Measurements from ENCODE around the gene HDAC7. TPM values are rescaled to one million over a fixed set of nuclear protein-coding genes. Genes with fewer than 3 reads are reported as not detected.

Gene HDAC7
- total and polyA plus RNA-seq, 5 donors from 2014 or later: 14.0 to 163 (median 15.4) TPM

GRCh38 chr12:47777741-47778558, 41.8 kb downstream of the HDAC7 start:
- Histone ChIP-seq H3K4me1 (ENCODE audit: control insufficient read depth, insufficient read depth, low read length, poor library complexity, severe bottlenecking) (peaks cover 8% of the 10 kb centered on the region), H3K36me3 (ENCODE audit: control insufficient read depth, insufficient read depth, low read length) (peaks cover 3% of the 10 kb centered on the region), H3K9me3 (ENCODE audit: control insufficient read depth in 2 of 2, low read length in 2 of 2) (no peaks in the 10 kb centered on the region), H3K4me3 (ENCODE audit: low read depth, low read length) (no peak overlapping the region), H3K27me3 (ENCODE audit: control insufficient read depth, insufficient read depth, low read length) (no peaks in the 10 kb centered on the region), H3K27ac (ENCODE audit: insufficient read depth, low read length, poor library complexity, severe bottlenecking) (no peak overlapping the region)
- no peak for ATAC-seq (ENCODE audit: low read depth in 2 of 2)
- Mint-ChIP-seq H3K36me3 (peaks cover 3% of the 10 kb centered on the region), H3K9me3 (peaks cover 0 to 2% (median 0%) of the 10 kb centered on the region in 7 donors), H3K27ac (no peak overlapping the region), H3K27me3 (no peaks in the 10 kb centered on the region), H3K4me3 (peak overlapping the region in 1 of 4 donors; percentile 66), H3K4me1 (peaks cover 5 to 38% (median 15%) of the 10 kb centered on the region in 4 donors)
- DNase-seq: no peak

DNA sequence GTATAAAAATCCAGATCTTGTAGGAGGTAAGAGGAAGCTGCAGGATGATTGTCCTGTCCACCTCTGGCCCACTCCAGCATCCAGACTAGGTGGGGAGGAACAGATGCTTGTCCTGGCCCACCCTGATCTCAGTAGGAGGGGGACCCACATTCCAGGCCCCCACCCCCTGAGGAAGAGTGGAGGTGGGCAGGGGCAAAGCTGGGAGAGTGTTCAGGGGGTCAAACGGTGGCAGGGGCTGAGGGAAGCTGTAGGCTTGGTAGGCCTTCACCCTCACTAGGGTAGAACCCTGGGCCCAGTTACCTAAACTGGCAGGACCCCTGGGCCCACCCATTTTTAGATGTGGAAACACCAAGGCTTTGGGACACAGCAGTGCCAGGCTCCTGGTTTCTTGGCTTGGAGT, 42.6 kb downstream of the HDAC7 start:
- peak overlapping the region in 1 of 4 donors; percentile 66 for H3K4me3 Mint-ChIP-seq
- H3K27ac Mint-ChIP-seq: no peak overlapping the region
- DNase-seq (no peak), ATAC-seq (ENCODE audit: low read depth in 2 of 2) (no peak)
- H3K27ac ChIP-seq (ENCODE audit: insufficient read depth, low read length, poor library complexity, severe bottlenecking): no peak overlapping the region
- no peaks in the 10 kb centered on the region for H3K9me3 ChIP-seq (ENCODE audit: control insufficient read depth in 2 of 2, low read length in 2 of 2)
- H3K36me3 ChIP-seq (ENCODE audit: control insufficient read depth, insufficient read depth, low read length): no peaks in the 10 kb centered on the region
- peaks cover 0 to 2% (median 0%) of the 10 kb centered on the region in 7 donors for H3K9me3 Mint-ChIP-seq
- peaks cover 5 to 41% (median 15%) of the 10 kb centered on the region in 4 donors for H3K4me1 Mint-ChIP-seq
- H3K27me3 Mint-ChIP-seq: peaks cover 3% of the 10 kb centered on the region
- H3K27me3 ChIP-seq (ENCODE audit: control insufficient read depth, insufficient read depth, low read length): no peaks in the 10 kb centered on the region
- peaks cover 12% of the 10 kb centered on the region for H3K4me1 ChIP-seq (ENCODE audit: control insufficient read depth, insufficient read depth, low read length, poor library complexity, severe bottlenecking)
- H3K36me3 Mint-ChIP-seq: no peaks in the 10 kb centered on the region
- H3K4me3 ChIP-seq (ENCODE audit: low read depth, low read length): no peak overlapping the region

- Histone ChIP-seq H3K9me3 (ENCODE audit: control insufficient read depth in 2 of 2, low read length in 2 of 2) (no peaks in the 10 kb centered on the region), H3K4me1 (ENCODE audit: control insufficient read depth, insufficient read depth, low read length, poor library complexity, severe bottlenecking) (peaks cover 12% of the 10 kb centered on the region), H3K36me3 (ENCODE audit: control insufficient read depth, insufficient read depth, low read length) (no peaks in the 10 kb centered on the region), H3K4me3 (ENCODE audit: low read depth, low read length) (no peak overlapping the region), H3K27ac (ENCODE audit: insufficient read depth, low read length, poor library complexity, severe bottlenecking) (no peak overlapping the region), H3K27me3 (ENCODE audit: control insufficient read depth, insufficient read depth, low read length) (no peaks in the 10 kb centered on the region)
- Mint-ChIP-seq H3K4me3 (peak overlapping the region in 1 of 4 donors; percentile 52), H3K4me1 (peaks cover 5 to 41% (median 15%) of the 10 kb centered on the region in 4 donors), H3K27me3 (peaks cover 4% of the 10 kb centered on the region), H3K36me3 (no peaks in the 10 kb centered on the region), H3K27ac (no peak overlapping the region), H3K9me3 (peaks cover 0 to 2% (median 0%) of the 10 kb centered on the region in 7 donors)
- no peak for ATAC-seq (ENCODE audit: low read depth in 2 of 2)
- DNase-seq: no peak
Measured at GRCh38 chr12:47776471-47777143, 43.1 kb downstream of the HDAC7 start.

DNA sequence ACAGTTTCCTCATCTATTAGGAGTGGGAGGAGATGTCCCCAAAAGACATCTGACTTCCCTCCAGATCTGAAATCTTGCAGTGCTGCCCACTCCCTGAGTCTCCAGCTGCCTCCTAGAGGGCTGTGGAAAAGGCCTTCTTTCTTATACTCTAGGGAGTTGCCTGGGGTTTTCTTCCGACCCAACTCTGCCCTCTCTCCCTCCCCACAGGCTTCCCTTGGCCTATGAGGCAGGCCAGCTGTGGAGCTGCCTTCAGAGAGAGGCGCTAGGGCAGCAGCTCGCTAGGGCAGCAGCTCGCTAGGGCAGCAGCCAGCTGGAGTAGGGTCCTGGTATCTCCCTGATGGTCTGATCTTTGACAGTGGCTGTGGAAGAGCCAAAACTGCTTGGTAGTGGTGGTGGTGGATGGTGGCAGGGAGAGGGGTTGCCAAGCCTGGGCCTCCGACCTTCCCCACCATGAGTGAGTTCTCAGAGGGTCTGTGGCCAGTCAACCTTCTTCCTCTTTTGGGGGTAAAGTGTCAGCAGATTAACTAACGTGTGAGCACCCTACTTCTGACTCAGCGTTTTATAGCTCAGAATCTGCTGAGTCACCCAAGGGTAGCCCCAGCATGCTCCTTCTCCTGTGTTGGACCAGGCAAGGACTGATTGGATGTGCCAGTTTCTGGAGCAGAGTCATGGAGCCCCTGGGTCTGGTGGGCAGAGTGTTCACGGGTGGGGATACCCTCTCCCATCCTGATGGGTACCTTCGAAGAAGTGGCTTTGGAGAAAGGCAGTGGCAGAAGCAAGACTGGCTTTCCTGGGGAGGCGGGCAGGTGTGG, 44.4 kb downstream of the HDAC7 start:
- Mint-ChIP-seq H3K4me1 (peaks cover 5 to 37% (median 15%) of the 10 kb centered on the region in 4 donors), H3K9me3 (no peaks in the 10 kb centered on the region), H3K4me3 (peak overlapping the region in 3 of 4 donors; percentile 81 to 90 (median 85)), H3K27me3 (peaks cover 4% of the 10 kb centered on the region), H3K36me3 (no peaks in the 10 kb centered on the region), H3K27ac (peak overlapping the region in 1 of 3 donors; percentile 66)
- no peaks in the 10 kb centered on the region for H3K27me3 ChIP-seq (ENCODE audit: control insufficient read depth, insufficient read depth, low read length)
- H3K36me3 ChIP-seq (ENCODE audit: control insufficient read depth, insufficient read depth, low read length): no peaks in the 10 kb centered on the region
- H3K4me1 ChIP-seq (ENCODE audit: control insufficient read depth, insufficient read depth, low read length, poor library complexity, severe bottlenecking): peaks cover 12% of the 10 kb centered on the region
- H3K27ac ChIP-seq (ENCODE audit: insufficient read depth, low read length, poor library complexity, severe bottlenecking): no peak overlapping the region
- H3K9me3 ChIP-seq (ENCODE audit: control insufficient read depth in 2 of 2, low read length in 2 of 2): no peaks in the 10 kb centered on the region
- no peak overlapping the region for H3K4me3 ChIP-seq (ENCODE audit: low read depth, low read length)
- no peak for DNase-seq
- no peak for ATAC-seq (ENCODE audit: low read depth in 2 of 2)

DNA sequence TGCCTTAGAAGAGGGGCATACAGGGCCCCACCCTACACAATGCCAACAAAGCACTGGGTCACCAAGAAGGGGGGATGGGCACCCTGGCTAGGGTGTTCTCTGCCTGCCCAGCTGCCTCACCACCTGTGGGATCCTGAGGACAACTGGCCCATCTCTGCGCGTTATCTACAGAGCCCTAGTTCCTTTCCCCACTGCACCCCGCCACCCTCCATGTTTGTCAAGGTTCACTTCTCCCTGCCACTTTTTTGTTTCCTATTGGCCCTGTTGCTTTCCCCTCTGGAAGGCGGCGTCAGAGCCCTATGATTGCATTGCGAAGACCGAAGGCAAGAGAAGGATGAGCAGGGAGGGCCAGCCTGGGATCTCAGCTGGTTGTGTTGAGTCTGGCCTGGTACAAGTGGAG, 45.0 kb downstream of the HDAC7 start:
- Mint-ChIP-seq H3K4me3 (peak overlapping the region; percentile 21 to 90 (median 83)), H3K4me1 (peaks cover 5 to 37% (median 15%) of the 10 kb centered on the region in 4 donors), H3K27ac (peak overlapping the region in 2 of 3 donors; percentile 79 to 87), H3K36me3 (no peaks in the 10 kb centered on the region), H3K27me3 (peaks cover 4% of the 10 kb centered on the region), H3K9me3 (no peaks in the 10 kb centered on the region)
- H3K4me1 ChIP-seq (ENCODE audit: control insufficient read depth, insufficient read depth, low read length, poor library complexity, severe bottlenecking): peaks cover 12% of the 10 kb centered on the region
- ATAC-seq (ENCODE audit: low read depth in 2 of 2) (no peak), DNase-seq (no peak)
- no peaks in the 10 kb centered on the region for H3K36me3 ChIP-seq (ENCODE audit: control insufficient read depth, insufficient read depth, low read length)
- no peaks in the 10 kb centered on the region for H3K9me3 ChIP-seq (ENCODE audit: control insufficient read depth in 2 of 2, low read length in 2 of 2)
- no peak overlapping the region for H3K4me3 ChIP-seq (ENCODE audit: low read depth, low read length)
- H3K27me3 ChIP-seq (ENCODE audit: control insufficient read depth, insufficient read depth, low read length): no peaks in the 10 kb centered on the region
- no peak overlapping the region for H3K27ac ChIP-seq (ENCODE audit: insufficient read depth, low read length, poor library complexity, severe bottlenecking)

GRCh38 chr12:47773858-47774580, 45.7 kb downstream of the HDAC7 start:
- H3K4me3 ChIP-seq (ENCODE audit: low read depth, low read length): peak overlapping the region; percentile 50
- no peaks in the 10 kb centered on the region for H3K27me3 ChIP-seq (ENCODE audit: control insufficient read depth, insufficient read depth, low read length)
- H3K4me1 ChIP-seq (ENCODE audit: control insufficient read depth, insufficient read depth, low read length, poor library complexity, severe bottlenecking): peaks cover 12% of the 10 kb centered on the region
- Mint-ChIP-seq H3K9me3 (no peaks in the 10 kb centered on the region), H3K4me1 (peaks cover under 1 to 33% (median 10%) of the 10 kb centered on the region in 4 donors), H3K4me3 (peak overlapping the region; percentile 81 to 93 (median 88)), H3K27ac (peak overlapping the region in 2 of 3 donors; percentile 71 to 87), H3K27me3 (peaks cover 4% of the 10 kb centered on the region), H3K36me3 (no peaks in the 10 kb centered on the region)
- H3K36me3 ChIP-seq (ENCODE audit: control insufficient read depth, insufficient read depth, low read length): no peaks in the 10 kb centered on the region
- H3K27ac ChIP-seq (ENCODE audit: insufficient read depth, low read length, poor library complexity, severe bottlenecking): peak overlapping the region; percentile 51
- DNase-seq (no peak), ATAC-seq (ENCODE audit: low read depth in 2 of 2) (peak in 1 of 2 donors; percentile 2)
- H3K9me3 ChIP-seq (ENCODE audit: control insufficient read depth in 2 of 2, low read length in 2 of 2): no peaks in the 10 kb centered on the region
